Measurements from ENCODE around the gene INSIG1.

DNA sequence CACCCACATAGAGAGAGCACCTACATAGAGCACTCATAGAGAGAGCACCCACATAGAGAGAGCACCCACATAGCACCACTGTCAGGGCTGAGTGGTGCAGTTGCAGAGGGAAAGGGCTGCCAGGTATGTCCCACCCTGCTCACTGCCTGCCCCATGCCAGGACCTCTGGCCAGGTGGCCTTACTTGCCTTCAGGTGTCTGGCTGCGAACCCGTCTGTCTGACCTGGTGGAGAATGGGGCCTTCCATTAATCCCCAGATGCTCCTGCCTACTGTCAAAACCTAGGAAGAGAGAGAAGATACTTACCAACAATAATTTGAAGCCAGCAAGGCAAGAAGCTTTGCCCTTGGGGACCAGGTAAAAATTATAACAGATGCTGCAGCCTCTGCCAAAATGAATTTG, 51.1 kb downstream of the INSIG1 start:
- TF ChIP-seq, protein P1, sequence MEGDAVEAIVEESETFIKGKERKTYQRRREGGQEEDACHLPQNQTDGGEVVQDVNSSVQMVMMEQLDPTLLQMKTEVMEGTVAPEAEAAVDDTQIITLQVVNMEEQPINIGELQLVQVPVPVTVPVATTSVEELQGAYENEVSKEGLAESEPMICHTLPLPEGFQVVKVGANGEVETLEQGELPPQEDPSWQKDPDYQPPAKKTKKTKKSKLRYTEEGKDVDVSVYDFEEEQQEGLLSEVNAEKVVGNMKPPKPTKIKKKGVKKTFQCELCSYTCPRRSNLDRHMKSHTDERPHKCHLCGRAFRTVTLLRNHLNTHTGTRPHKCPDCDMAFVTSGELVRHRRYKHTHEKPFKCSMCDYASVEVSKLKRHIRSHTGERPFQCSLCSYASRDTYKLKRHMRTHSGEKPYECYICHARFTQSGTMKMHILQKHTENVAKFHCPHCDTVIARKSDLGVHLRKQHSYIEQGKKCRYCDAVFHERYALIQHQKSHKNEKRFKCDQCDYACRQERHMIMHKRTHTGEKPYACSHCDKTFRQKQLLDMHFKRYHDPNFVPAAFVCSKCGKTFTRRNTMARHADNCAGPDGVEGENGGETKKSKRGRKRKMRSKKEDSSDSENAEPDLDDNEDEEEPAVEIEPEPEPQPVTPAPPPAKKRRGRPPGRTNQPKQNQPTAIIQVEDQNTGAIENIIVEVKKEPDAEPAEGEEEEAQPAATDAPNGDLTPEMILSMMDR (IDR thresholded peaks at IDR 0.05; ENCODE audit: low read length), result no peak
- TF ChIP-seq EZH2 (IDR thresholded peaks at IDR 0.05; ENCODE audit: borderline replicate concordance, low read length), result no peak
